Loucy (cell line): Measurements from ENCODE around the gene SLC9B1.
"Not testable (repeated sequence)": the region's sequence is repeated elsewhere in the genome, so short reads cannot be mapped to it uniquely, and the experiment has no call there.

Source experiments
- H2AFZ ChIP-seq: fragments of 200-600 bp; sonication (generic); 2 replicates; pipeline ENCODE4 v1.6.0; 2016; ENCODE audit warnings: antibody characterized with exemption, mild to moderate bottlenecking, low read length, moderate library complexity
- H3F3A ChIP-seq: fragments of 200-600 bp; 2 replicates; pipeline ENCODE4 v1.6.0; 2016; ENCODE audit warnings: antibody characterized with exemption, low read depth, mild to moderate bottlenecking
- H3K27me3 ChIP-seq: fragments of 200-600 bp; sonication (generic); 2 replicates; pipeline ENCODE4 v1.6.1; 2014; ENCODE audit warnings: low read length, mild to moderate bottlenecking; ENCODE audit not compliant: insufficient read depth, poor library complexity, severe bottlenecking
- H3K36me3 ChIP-seq: fragments of 200-600 bp; sonication (generic); 2 replicates; pipeline ENCODE4 v1.6.1; 2016; ENCODE audit warnings: low read length; ENCODE audit not compliant: insufficient read depth
- H3K4me1 ChIP-seq: fragments of 200-600 bp; sonication (generic); 2 replicates; pipeline ENCODE4 v1.5.1; 2014; ENCODE audit warnings: low read length, mild to moderate bottlenecking; ENCODE audit not compliant: insufficient read depth, poor library complexity, severe bottlenecking
- H3K4me2 ChIP-seq: fragments of 200-600 bp; sonication (generic); 2 replicates; pipeline ENCODE4 v1.6.0; 2014; ENCODE audit warnings: antibody characterized with exemption, low read length, low read depth, mild to moderate bottlenecking; ENCODE audit not compliant: poor library complexity, severe bottlenecking
- H3K4me3 ChIP-seq: fragments of 200-600 bp; sonication (generic); 2 replicates; pipeline ENCODE4 v1.5.1; 2014; ENCODE audit warnings: low read length, mild to moderate bottlenecking, mixed read lengths; ENCODE audit not compliant: poor library complexity, severe bottlenecking
- H3K79me2 ChIP-seq: fragments of 200-600 bp; sonication (generic); 2 replicates; pipeline ENCODE4 v1.6.1; 2014; ENCODE audit warnings: low read length; ENCODE audit not compliant: insufficient read depth
- H3K9ac ChIP-seq: fragments of 200-600 bp; sonication (generic); 2 replicates; pipeline ENCODE4 v1.6.0; 2014; ENCODE audit warnings: mild to moderate bottlenecking, low read depth, low read length, moderate library complexity; ENCODE audit not compliant: poor library complexity, severe bottlenecking
- H3K9me2 ChIP-seq: fragments of 200-600 bp; sonication (generic); replicated peaks from 2 replicates; pipeline ENCODE4 v1.6.1; 2016; ENCODE audit warnings: low read depth, low read length, mixed read lengths
- H3K9me3 ChIP-seq: fragments of 200-600 bp; sonication (generic); 2 replicates; pipeline ENCODE4 v1.6.1; 2014; ENCODE audit warnings: mild to moderate bottlenecking, antibody characterized with exemption, low read length, low read depth; ENCODE audit not compliant: insufficient read depth
- H4K20me1 ChIP-seq: fragments of 200-600 bp; sonication (generic); 2 replicates; pipeline ENCODE4 v1.6.0; 2014; ENCODE audit warnings: antibody characterized with exemption, low read length, mild to moderate bottlenecking; ENCODE audit not compliant: insufficient read depth, poor library complexity, severe bottlenecking
- EZH2phosphoT487 ChIP-seq: fragments of 200-600 bp; IDR thresholded peaks from 2 replicates; pipeline ENCODE4 v1.6.1; 2018; ENCODE audit warnings: antibody characterized with exemption, mild to moderate bottlenecking, moderate library complexity, borderline replicate concordance
- TF ChIP-seq, protein P1 (sequence below): fragments of 200-600 bp; sonication (generic); conservative IDR thresholded peaks from 2 replicates; pipeline ENCODE4 v1.5.1; 2014; ENCODE audit warnings: mild to moderate bottlenecking, antibody characterized with exemption, low read length

SLC9B1 gene

DNA sequence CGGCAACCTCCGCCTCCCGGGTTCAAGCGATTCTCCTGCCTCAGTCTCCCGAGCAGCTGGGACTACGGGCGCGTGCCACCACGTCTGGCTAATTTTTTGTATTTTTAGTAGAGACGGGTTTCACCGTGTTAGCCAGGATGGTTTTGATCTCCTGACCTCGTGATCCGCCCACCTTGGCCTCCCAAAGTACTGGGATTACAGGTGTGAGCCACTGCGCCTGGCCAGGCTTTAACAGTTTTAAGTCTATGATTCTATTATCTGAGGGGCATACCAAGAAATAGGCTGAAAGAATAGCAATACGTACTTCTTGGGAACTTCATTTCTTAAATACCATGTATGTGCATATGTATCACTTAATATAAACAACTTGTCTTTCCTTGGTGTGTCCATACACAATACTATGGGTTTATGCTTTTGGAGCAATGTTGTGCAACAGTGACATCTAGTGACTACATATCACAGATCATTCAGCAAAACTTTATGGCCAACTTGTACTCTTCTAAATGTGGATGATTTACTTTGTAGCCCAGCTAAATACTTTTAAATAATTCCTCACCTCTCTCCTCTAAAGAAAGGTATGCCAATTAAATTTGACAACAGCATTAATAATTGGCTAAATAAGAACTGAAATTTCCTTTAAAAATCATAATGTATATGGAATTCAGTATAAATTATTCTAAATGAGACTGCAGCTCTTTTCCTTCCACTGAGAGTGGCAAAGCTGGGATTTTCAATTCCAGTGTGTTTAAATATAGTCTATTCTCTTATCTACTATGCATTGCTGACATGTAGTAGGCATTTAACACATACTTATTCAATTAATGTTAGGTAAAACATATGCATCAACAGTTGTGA, 10.4 kb downstream of the SLC9B1 start:
- Histone ChIP-seq H4K20me1 (no peaks in the 10 kb centered on the region), H3F3A (no peaks in the 10 kb centered on the region), H3K36me3 (no peaks in the 10 kb centered on the region), H3K4me1 (no peaks in the 10 kb centered on the region), H3K4me2 (no peak overlapping the region), H3K79me2 (no peaks in the 10 kb centered on the region), H2AFZ (no peak overlapping the region), H3K4me3 (no peak overlapping the region), H3K9me2 (no peaks in the 10 kb centered on the region), H3K9me3 (no peaks in the 10 kb centered on the region), H3K27me3 (no peaks in the 10 kb centered on the region), H3K9ac (no peak overlapping the region)
- TF ChIP-seq, protein P1, sequence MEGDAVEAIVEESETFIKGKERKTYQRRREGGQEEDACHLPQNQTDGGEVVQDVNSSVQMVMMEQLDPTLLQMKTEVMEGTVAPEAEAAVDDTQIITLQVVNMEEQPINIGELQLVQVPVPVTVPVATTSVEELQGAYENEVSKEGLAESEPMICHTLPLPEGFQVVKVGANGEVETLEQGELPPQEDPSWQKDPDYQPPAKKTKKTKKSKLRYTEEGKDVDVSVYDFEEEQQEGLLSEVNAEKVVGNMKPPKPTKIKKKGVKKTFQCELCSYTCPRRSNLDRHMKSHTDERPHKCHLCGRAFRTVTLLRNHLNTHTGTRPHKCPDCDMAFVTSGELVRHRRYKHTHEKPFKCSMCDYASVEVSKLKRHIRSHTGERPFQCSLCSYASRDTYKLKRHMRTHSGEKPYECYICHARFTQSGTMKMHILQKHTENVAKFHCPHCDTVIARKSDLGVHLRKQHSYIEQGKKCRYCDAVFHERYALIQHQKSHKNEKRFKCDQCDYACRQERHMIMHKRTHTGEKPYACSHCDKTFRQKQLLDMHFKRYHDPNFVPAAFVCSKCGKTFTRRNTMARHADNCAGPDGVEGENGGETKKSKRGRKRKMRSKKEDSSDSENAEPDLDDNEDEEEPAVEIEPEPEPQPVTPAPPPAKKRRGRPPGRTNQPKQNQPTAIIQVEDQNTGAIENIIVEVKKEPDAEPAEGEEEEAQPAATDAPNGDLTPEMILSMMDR: peak; percentile 82
- TF ChIP-seq EZH2phosphoT487: no peak

DNA sequence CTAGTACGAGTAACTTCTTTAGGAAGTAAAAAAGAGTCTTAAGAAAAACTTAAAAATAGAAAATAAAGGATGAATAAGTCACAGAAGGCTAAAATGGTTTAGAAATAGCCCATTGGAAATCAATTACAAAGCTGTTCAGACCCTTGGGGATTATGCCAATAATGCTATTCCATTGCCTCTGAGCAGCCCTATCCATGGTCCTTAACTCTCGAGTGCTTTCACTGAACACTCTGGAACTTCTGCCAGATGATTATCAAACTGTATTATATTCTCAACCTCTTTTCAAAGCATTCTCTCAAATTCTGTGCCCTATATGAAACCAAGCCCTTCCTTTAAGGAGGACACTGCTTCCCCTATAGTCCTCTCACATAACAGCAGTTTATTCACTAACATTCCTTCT, 17.0 kb downstream of the SLC9B1 start:
- H3F3A ChIP-seq: no peaks in the 10 kb centered on the region
- no peaks in the 10 kb centered on the region for H3K79me2 ChIP-seq
- no peak overlapping the region for H3K9ac ChIP-seq
- no peak overlapping the region for H2AFZ ChIP-seq
- H3K4me2 ChIP-seq: no peak overlapping the region
- no peaks in the 10 kb centered on the region for H3K36me3 ChIP-seq
- no peaks in the 10 kb centered on the region for H3K9me3 ChIP-seq
- H3K4me3 ChIP-seq: no peak overlapping the region
- no peak for TF ChIP-seq EZH2phosphoT487
- no peaks in the 10 kb centered on the region for H3K9me2 ChIP-seq
- no peaks in the 10 kb centered on the region for H3K27me3 ChIP-seq
- no peaks in the 10 kb centered on the region for H3K4me1 ChIP-seq
- no peaks in the 10 kb centered on the region for H4K20me1 ChIP-seq

DNA sequence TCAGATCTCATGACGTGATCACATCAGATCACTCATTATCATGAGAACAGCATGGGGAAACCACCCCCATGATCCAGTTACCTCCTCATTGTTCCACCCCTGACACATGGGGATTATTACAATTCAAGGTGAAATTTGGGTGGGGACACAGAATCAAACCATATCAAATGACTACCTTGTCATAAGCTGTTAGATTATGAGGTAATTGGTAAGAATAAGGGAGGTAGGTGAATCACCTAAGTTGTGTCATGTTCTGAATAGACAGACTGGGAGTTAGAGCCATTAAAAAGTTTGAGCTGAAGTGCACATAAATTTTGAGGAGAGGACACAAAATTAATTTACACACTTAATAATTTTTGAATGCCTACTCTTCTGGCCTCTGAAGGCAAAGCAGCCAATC, 24.7 kb downstream of the SLC9B1 start:
- TF ChIP-seq, protein P1: no peak
- no peak for TF ChIP-seq EZH2phosphoT487
- no peaks in the 10 kb centered on the region for H3K79me2 ChIP-seq
- no peak overlapping the region for H3K4me2 ChIP-seq
- no peaks in the 10 kb centered on the region for H3K27me3 ChIP-seq
- H3K9me3 ChIP-seq: no peaks in the 10 kb centered on the region
- no peaks in the 10 kb centered on the region for H3K9me2 ChIP-seq
- no peaks in the 10 kb centered on the region for H4K20me1 ChIP-seq
- no peak overlapping the region for H2AFZ ChIP-seq
- H3F3A ChIP-seq: no peaks in the 10 kb centered on the region
- no peaks in the 10 kb centered on the region for H3K36me3 ChIP-seq
- H3K4me1 ChIP-seq: no peaks in the 10 kb centered on the region
- H3K4me3 ChIP-seq: no peak overlapping the region
- no peak overlapping the region for H3K9ac ChIP-seq

DNA sequence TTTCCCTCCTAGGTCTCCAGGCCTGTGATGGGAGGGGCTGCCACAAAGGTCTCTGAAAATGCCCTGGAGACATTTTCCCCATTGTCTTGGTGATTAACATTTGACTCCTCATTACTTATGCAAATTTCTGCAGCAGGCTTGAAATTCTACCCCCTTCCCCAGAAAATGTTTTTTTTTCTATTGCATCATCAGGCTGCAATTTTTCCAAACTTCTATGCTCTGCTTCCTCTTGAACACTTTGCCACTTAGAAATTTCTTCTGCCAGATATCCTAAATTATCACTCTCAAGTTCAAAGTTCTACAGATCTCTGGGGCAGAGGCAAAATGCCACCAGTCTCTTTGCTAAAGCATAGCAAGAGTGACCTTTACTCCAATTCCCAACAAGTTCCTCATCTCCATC, 25.5 kb downstream of the SLC9B1 start:
- not testable (repeated sequence) for H4K20me1 ChIP-seq, H3K27me3 ChIP-seq, H3K9ac ChIP-seq, H2AFZ ChIP-seq, H3K4me2 ChIP-seq, H3F3A ChIP-seq, H3K36me3 ChIP-seq, H3K9me2 ChIP-seq, H3K79me2 ChIP-seq, H3K4me3 ChIP-seq, H3K4me1 ChIP-seq, H3K9me3 ChIP-seq
